Sigmoid colon (tissue), 4 donors: ENCODE results near the gene SPACA7.

Experiments
- EP300 ChIP-seq, 4 donors: sonication (generic); formaldehyde crosslinking; IDR thresholded peaks; one replicate each; pipeline ENCODE4 v1.6.1; 2017; ENCODE audit warnings: antibody characterized with exemption in 4 of 4
- POLR2A ChIP-seq, 2 donors: fragments of 450-650 bp; IDR thresholded peaks; one replicate each; pipeline ENCODE4 v1.6.1; 2016; ENCODE audit warnings: antibody characterized with exemption in 2 of 2, mild to moderate bottlenecking in 2 of 2, moderate library complexity in 2 of 2
- TF ChIP-seq, protein P1 (sequence below), 4 experiments: fragments of 450-650 bp in 3 of 4; fragments of 200-600 bp in 1 of 4; IDR thresholded peaks; one replicate each; pipeline ENCODE4 v1.5.1; 2016 to 2019; ENCODE audit warnings: antibody characterized with exemption in 4 of 4, mild to moderate bottlenecking in 3 of 4, moderate library complexity in 2 of 4

DNA sequence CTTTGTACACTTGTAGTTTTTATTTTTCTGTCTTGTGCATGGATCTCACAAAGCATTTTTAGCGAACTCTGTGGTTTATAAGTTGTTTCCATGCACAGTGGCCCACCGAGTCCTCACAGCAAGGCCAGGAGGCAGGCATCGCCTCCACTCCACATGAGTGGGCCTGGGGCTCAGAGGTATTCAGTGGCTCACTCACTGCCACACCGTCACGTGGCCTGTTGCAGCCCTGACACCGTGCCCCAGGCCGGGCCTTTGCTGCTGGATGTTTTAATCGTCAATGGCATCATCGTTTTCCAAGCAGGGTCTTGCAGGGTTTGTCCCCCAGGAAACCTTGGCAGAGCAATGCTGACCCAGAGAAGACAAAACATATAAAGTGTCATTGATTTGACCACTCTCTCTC is 59.8 kb downstream of the SPACA7 start:
- TF ChIP-seq POLR2A (IDR thresholded peaks at IDR 0.05) (no peak), EP300 (IDR thresholded peaks at IDR 0.05) (no peak)
- TF ChIP-seq, protein P1, sequence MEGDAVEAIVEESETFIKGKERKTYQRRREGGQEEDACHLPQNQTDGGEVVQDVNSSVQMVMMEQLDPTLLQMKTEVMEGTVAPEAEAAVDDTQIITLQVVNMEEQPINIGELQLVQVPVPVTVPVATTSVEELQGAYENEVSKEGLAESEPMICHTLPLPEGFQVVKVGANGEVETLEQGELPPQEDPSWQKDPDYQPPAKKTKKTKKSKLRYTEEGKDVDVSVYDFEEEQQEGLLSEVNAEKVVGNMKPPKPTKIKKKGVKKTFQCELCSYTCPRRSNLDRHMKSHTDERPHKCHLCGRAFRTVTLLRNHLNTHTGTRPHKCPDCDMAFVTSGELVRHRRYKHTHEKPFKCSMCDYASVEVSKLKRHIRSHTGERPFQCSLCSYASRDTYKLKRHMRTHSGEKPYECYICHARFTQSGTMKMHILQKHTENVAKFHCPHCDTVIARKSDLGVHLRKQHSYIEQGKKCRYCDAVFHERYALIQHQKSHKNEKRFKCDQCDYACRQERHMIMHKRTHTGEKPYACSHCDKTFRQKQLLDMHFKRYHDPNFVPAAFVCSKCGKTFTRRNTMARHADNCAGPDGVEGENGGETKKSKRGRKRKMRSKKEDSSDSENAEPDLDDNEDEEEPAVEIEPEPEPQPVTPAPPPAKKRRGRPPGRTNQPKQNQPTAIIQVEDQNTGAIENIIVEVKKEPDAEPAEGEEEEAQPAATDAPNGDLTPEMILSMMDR (IDR thresholded peaks at IDR 0.05) = no peak
